Left ventricle myocardium inferior (tissue), 1 donor: ENCODE data around the gene ZNF771. TPM values are rescaled to one million over a fixed set of nuclear protein-coding genes. Genes with fewer than 3 reads are reported as not detected.

ENCODE experiments used
- DNase-seq: peaks from one replicate; pipeline ENCODE4 v3.0.0-alpha.2; 2020
- H3K27ac ChIP-seq: fragments of 200-600 bp; replicated peaks from 2 replicates; pipeline ENCODE4 v1.8.0; 2021
- H3K27me3 ChIP-seq: fragments of 200-600 bp; 2 replicates; pipeline ENCODE4 v1.8.0; 2021; ENCODE audit warnings: low read depth
- H3K36me3 ChIP-seq: fragments of 200-600 bp; 2 replicates; pipeline ENCODE4 v1.8.0; 2021
- H3K4me1 ChIP-seq: fragments of 200-600 bp; 2 replicates; pipeline ENCODE4 v1.8.0; 2021
- H3K4me3 ChIP-seq: fragments of 200-600 bp; 2 replicates; pipeline ENCODE4 v1.8.0; 2021; ENCODE audit warnings: mild to moderate bottlenecking, moderate library complexity
- H3K9me3 ChIP-seq: fragments of 200-600 bp; replicated peaks from 2 replicates; pipeline ENCODE4 v1.8.0; 2021
- CTCF ChIP-seq: fragments of 200-600 bp; IDR thresholded peaks from 2 replicates; pipeline ENCODE4 v1.8.0; 2021; ENCODE audit warnings: antibody characterized with exemption, mild to moderate bottlenecking, borderline replicate concordance
- intact Hi-C: fragments of 100-400 bp; cut with micrococcal nuclease; formaldehyde crosslinking; loops from one replicate; pipeline ENCODE4 v1.11.0; 2022
- total RNA-seq: library from RNA; stranded (reverse); fragmentation: NEBNext Ultra II Directional; extraction: Animal tissue kit (Norgen Biotek cat#: 25700); gene quantifications from one replicate; pipeline ENCODE4 v1.2.1, GENCODE V29; 2021
- donor health status: DM: no; HTN: yes; CAD: no; lungs with severe emphysema.

Gene ZNF771
- total RNA-seq, 1 donor from 2014 or later = 8.1 TPM

- Histone ChIP-seq H3K4me1 (peaks cover 69% of the 10 kb centered on the region), H3K27ac (peak overlapping the region; percentile 92), H3K9me3 (no peaks in the 10 kb centered on the region), H3K27me3 (no peaks in the 10 kb centered on the region), H3K36me3 (peaks cover 21% of the 10 kb centered on the region), H3K4me3 (peak overlapping the region; percentile 92)
- TF ChIP-seq CTCF = no peak
- DNase-seq = no peak
- intact Hi-C loops = no loop called here
These were observed 38.7 kb upstream of the ZNF771 start for GRCh38 chr16:30368792-30369090.

- H3K27ac ChIP-seq = peak overlapping the region; percentile 92
- H3K9me3 ChIP-seq = no peaks in the 10 kb centered on the region
- H3K27me3 ChIP-seq = no peaks in the 10 kb centered on the region
- intact Hi-C loops = no loop called here
- DNase-seq = no peak
- no peak for TF ChIP-seq CTCF
- peaks cover 15% of the 10 kb centered on the region for H3K36me3 ChIP-seq
- peaks cover 69% of the 10 kb centered on the region for H3K4me1 ChIP-seq
- peak overlapping the region; percentile 92 for H3K4me3 ChIP-seq
These were observed 38.1 kb upstream of the ZNF771 start for GRCh38 chr16:30369091-30369937.

GRCh38 chr16:30369938-30370455 lies 37.4 kb upstream of the ZNF771 start:
- intact Hi-C loops = no loop called here

GRCh38 chr16:30370456-30371247 lies 36.8 kb upstream of the ZNF771 start, which contains the start of gene TBC1D10B:
TBC1D10B (minus strand) TSS chr16:30370494; CDS start chr16:30370183, 311 bp downstream.
- H3K27me3 ChIP-seq = no peaks in the 10 kb centered on the region
- H3K9me3 ChIP-seq = no peaks in the 10 kb centered on the region
- intact Hi-C loops = no loop called here
- H3K4me1 ChIP-seq = peaks cover 57% of the 10 kb centered on the region
- DNase-seq = peak; percentile 97
- peaks cover 7% of the 10 kb centered on the region for H3K36me3 ChIP-seq
- peak; percentile 42 for TF ChIP-seq CTCF
- H3K27ac ChIP-seq = peak within 1 kb of the TSS; percentile 93
- H3K4me3 ChIP-seq = peak within 1 kb of the TSS; percentile 92

More at GRCh38 chr16:30369938-30370455, 37.4 kb upstream of the ZNF771 start:
- H3K4me1 ChIP-seq = peaks cover 64% of the 10 kb centered on the region
- peak overlapping the region; percentile 92 for H3K27ac ChIP-seq
- no peaks in the 10 kb centered on the region for H3K27me3 ChIP-seq
- H3K4me3 ChIP-seq = peak overlapping the region; percentile 92
- H3K9me3 ChIP-seq = no peaks in the 10 kb centered on the region
- DNase-seq = no peak
- H3K36me3 ChIP-seq = peaks cover 8% of the 10 kb centered on the region
- TF ChIP-seq CTCF = no peak

- no peak for TF ChIP-seq CTCF
- Histone ChIP-seq H3K4me3 (peak overlapping the region; percentile 66), H3K36me3 (peaks cover 3% of the 10 kb centered on the region), H3K4me1 (peaks cover 50% of the 10 kb centered on the region), H3K27ac (peak overlapping the region; percentile 93), H3K9me3 (no peaks in the 10 kb centered on the region), H3K27me3 (no peaks in the 10 kb centered on the region)
- intact Hi-C loops = no loop called here
- no peak for DNase-seq
These were observed 36.1 kb upstream of the ZNF771 start for GRCh38 chr16:30371248-30371816.
